Keratinocyte (primary cell): ENCODE data around the gene FREM2.

Experiments used
- EZH2 ChIP-seq: IDR thresholded peaks from one replicate; pipeline ENCODE4 v1.6.1; 2012; ENCODE audit warnings: inconsistent platforms, mild to moderate bottlenecking, low read length, moderate library complexity
- TF ChIP-seq, protein P1 (sequence below), 3 experiments: IDR thresholded peaks in 1 of 3; conservative IDR thresholded peaks in 1 of 3; optimal IDR thresholded peaks in 1 of 3; 2 replicates in 2 of 3; 3 replicates in 1 of 3; pipeline versions ENCODE3 to v1.5.1; 2011; ENCODE audit warnings: low read length in 3 of 3, mild to moderate bottlenecking in 3 of 3, moderate library complexity in 2 of 3, control low read depth in 1 of 3, inconsistent platforms in 1 of 3; ENCODE audit not compliant: insufficient read depth in 2 of 3; ENCODE audit errors: extremely low read depth in 1 of 3

DNA sequence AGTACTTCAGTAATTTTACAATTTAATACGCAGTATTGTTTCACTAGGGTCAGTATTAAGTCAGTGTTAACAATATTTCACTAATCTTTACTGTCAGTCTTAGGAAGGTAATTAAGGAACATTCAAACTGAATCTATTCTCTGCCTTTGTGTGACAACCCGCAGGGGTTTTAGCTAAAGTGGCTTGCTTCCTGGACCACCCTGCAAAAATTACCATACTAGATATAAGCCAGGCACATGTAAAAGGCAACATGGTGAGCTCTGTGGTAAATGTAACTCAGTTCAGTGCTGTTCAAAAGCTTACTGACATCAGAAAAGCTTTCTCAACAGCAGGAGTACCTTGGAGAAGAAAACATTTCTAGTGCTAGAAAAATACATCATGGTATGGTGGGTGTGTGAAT, 116.7 kb downstream of the FREM2 start:
- TF ChIP-seq, protein P1, sequence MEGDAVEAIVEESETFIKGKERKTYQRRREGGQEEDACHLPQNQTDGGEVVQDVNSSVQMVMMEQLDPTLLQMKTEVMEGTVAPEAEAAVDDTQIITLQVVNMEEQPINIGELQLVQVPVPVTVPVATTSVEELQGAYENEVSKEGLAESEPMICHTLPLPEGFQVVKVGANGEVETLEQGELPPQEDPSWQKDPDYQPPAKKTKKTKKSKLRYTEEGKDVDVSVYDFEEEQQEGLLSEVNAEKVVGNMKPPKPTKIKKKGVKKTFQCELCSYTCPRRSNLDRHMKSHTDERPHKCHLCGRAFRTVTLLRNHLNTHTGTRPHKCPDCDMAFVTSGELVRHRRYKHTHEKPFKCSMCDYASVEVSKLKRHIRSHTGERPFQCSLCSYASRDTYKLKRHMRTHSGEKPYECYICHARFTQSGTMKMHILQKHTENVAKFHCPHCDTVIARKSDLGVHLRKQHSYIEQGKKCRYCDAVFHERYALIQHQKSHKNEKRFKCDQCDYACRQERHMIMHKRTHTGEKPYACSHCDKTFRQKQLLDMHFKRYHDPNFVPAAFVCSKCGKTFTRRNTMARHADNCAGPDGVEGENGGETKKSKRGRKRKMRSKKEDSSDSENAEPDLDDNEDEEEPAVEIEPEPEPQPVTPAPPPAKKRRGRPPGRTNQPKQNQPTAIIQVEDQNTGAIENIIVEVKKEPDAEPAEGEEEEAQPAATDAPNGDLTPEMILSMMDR (optimal IDR thresholded peaks at IDR 0.05 in 1 of 3, IDR thresholded peaks at IDR 0.05 in 1 of 3, conservative IDR thresholded peaks at IDR 0.05 in 1 of 3; ENCODE audit: extremely low read depth in 1 of 3, insufficient read depth in 2 of 3, low read length in 3 of 3): no peak
- TF ChIP-seq EZH2: no peak
